K562 (cell line): ENCODE measurements around the gene FUBP3.

ENCODE experiments used
- CBX2 ChIP-seq: fragments of 200-600 bp; sonication (generic); IDR thresholded peaks from one replicate; pipeline ENCODE4 v1.6.1; 2012; ENCODE audit warnings: mild to moderate bottlenecking, low read length, inconsistent platforms; ENCODE audit not compliant: insufficient read depth, poor library complexity, severe bottlenecking
- CTCF ChIP-seq, 3 experiments: IDR thresholded peaks in 2 of 3; conservative IDR thresholded peaks in 1 of 3; 2 replicates each; pipeline ENCODE4 v1.5.1; 2011 to 2012; ENCODE audit warnings: low read length in 3 of 3, mild to moderate bottlenecking in 3 of 3, control low read depth in 2 of 3, improper control_type of control experiment in 1 of 3, inconsistent platforms in 1 of 3, low read depth in 1 of 3, mixed read lengths in 1 of 3, moderate library complexity in 1 of 3; ENCODE audit not compliant: insufficient read depth in 2 of 3
- HBP1 ChIP-seq: fragments of 450-650 bp; formaldehyde crosslinking; IDR thresholded peaks from 2 replicates; pipeline ENCODE4 v1.4.0; 2022; ENCODE audit warnings: missing genetic modification characterization
- HIVEP1 ChIP-seq: fragments of 250-450 bp; sonication (Bioruptor Pico); IDR thresholded peaks from 2 replicates; pipeline ENCODE4 v1.4.0; 2020; ENCODE audit warnings: mild to moderate bottlenecking
- PATZ1 ChIP-seq: fragments of 250-450 bp; sonication (Bioruptor Pico); IDR thresholded peaks from 2 replicates; pipeline ENCODE4 v1.5.0; 2020; ENCODE audit warnings: mild to moderate bottlenecking, borderline replicate concordance

DNA sequence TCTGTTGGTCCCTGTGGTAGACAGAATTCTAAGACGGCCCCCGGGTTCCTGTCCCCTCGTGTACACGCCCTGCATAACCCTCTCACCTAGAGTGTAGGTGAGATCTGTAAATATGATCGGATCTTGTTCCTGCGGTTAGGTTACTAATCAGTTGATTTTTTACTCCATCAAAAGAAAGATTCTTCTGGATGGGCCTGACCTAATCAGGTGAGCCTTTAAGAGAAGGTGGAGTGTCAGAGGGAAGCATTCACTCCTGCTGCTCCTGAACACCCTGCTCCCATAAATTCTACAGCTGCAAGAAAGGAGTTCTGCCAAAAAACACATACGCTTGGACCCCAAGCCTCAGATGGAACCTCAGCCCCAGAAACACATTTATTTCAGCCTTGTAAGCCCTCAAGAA is 15.6 kb upstream of the FUBP3 start:
- TF ChIP-seq CTCF (IDR thresholded peaks at IDR 0.05 in 2 of 3, conservative IDR thresholded peaks at IDR 0.05 in 1 of 3; ENCODE audit: insufficient read depth in 2 of 3, low read depth in 1 of 3, low read length in 3 of 3), result no peak
- TF ChIP-seq HBP1 (CRISPR knock-in tag), result no peak
- TF ChIP-seq PATZ1 (CRISPR knock-in tag), result no peak
- TF ChIP-seq HIVEP1, result no peak
- no peak for TF ChIP-seq CBX2
